Transverse colon (tissue), 4 donors: ENCODE results near the gene LHFPL3.

Experiments used
- CTCF ChIP-seq, 5 experiments: fragments of 200-600 bp in 3 of 5; fragments of 450-650 bp in 2 of 5; sonication (generic) in 3 of 5; IDR thresholded peaks; 1 replicate in 2 of 5; 2 replicates in 3 of 5; pipeline ENCODE4 v1.5.1; 2016 to 2017; ENCODE audit warnings: antibody characterized with exemption in 5 of 5, inconsistent platforms in 3 of 5, mild to moderate bottlenecking in 2 of 5, moderate library complexity in 1 of 5
- POLR2A ChIP-seq: fragments of 450-650 bp; IDR thresholded peaks from one replicate; pipeline ENCODE4 v1.6.1; 2016; ENCODE audit warnings: antibody characterized with exemption, mild to moderate bottlenecking, moderate library complexity
- POLR2AphosphoS5 ChIP-seq, 3 donors: sonication (generic); formaldehyde crosslinking; IDR thresholded peaks; one replicate each; pipeline ENCODE4 v1.6.1; 2016; ENCODE audit warnings: antibody characterized with exemption in 3 of 3

- TF ChIP-seq POLR2A, result no peak
- no peak for TF ChIP-seq CTCF (IDR thresholded peaks at IDR 0.05)
- TF ChIP-seq POLR2AphosphoS5 (IDR thresholded peaks at IDR 0.05), result no peak
These were observed 527.5 kb downstream of the LHFPL3 start for GRCh38 chr7:104855861-104856260.
